Colonic mucosa (tissue), 4 donors: ENCODE measurements around the gene IL1RN. TPM values are rescaled to one million over a fixed set of nuclear protein-coding genes. Genes with fewer than 3 reads are reported as not detected.

Experiments used
- DNase-seq: peaks from one replicate; pipeline ENCODE4 v3.0.0-alpha.2; 2020
- H3K27ac ChIP-seq: fragments of 200-600 bp; one replicate; pipeline ENCODE4 v1.8.0; 2021
- H3K27me3 ChIP-seq: fragments of 200-600 bp; one replicate; pipeline ENCODE4 v1.8.0; 2021
- H3K36me3 ChIP-seq: fragments of 200-600 bp; one replicate; pipeline ENCODE4 v1.8.0; 2021
- H3K4me1 ChIP-seq: fragments of 200-600 bp; one replicate; pipeline ENCODE4 v1.8.0; 2021; ENCODE audit warnings: mild to moderate bottlenecking
- H3K4me3 ChIP-seq: fragments of 200-600 bp; one replicate; pipeline ENCODE4 v1.8.0; 2021
- H3K9ac ChIP-seq, 2 donors: one replicate each; pipeline ENCODE4 v1.7.0; 2013; ENCODE audit warnings: control low read depth in 2 of 2, low read depth in 2 of 2, low read length in 2 of 2
- H3K9me3 ChIP-seq: fragments of 200-600 bp; one replicate; pipeline ENCODE4 v1.8.0; 2021
- intact Hi-C: fragments of 100-400 bp; cut with DNase I; formaldehyde crosslinking; loops from one replicate; pipeline ENCODE4 v1.14.1; 2022
- total RNA-seq, 2 donors: library from RNA; stranded (reverse); fragmentation: NEBNext Ultra II Directional in 1 of 2; extraction: Animal tissue kit (Norgen Biotek cat#: 25700) in 1 of 2; gene quantifications; one replicate each; pipeline ENCODE4 v1.2.1, GENCODE V29; 2021
- TF ChIP-seq, protein P1 (sequence below): fragments of 200-600 bp; IDR thresholded peaks from one replicate; pipeline ENCODE4 v1.8.0; 2022; ENCODE audit warnings: antibody characterized with exemption, mild to moderate bottlenecking
- donor health status: healthy.
- donor health status: DM: no; HTN: no; CAD: no.
- donor health status: DM: no; HTN: no; CAD: no.

The IL1RN gene
- total RNA-seq, 2 donors from 2014 or later = 1.5 to 6.0 TPM

DNA sequence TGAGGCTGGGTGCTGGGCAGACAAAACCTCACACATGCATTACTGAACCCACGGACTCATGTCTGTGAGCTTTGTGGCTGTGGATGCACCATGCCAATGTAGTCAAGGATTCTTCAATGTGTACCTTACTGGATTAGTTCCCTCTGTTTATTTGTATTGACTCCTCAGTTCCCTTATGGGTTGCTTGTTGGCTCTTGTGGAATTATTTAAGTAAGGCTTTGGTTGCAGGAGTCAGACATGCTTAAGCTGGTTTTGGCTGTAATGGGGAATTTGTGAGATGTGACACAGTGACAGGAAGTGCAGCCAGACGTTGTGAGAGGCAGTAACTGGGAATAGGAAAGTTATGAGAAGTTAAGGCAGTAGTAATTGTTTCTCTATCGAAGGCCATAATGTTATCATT is 13.6 kb upstream of the IL1RN start:
- no peak overlapping the region for H3K4me3 ChIP-seq
- no peaks in the 10 kb centered on the region for H3K4me1 ChIP-seq
- no peaks in the 10 kb centered on the region for H3K9me3 ChIP-seq
- DNase-seq = no peak
- no peak overlapping the region for H3K27ac ChIP-seq
- TF ChIP-seq, protein P1, sequence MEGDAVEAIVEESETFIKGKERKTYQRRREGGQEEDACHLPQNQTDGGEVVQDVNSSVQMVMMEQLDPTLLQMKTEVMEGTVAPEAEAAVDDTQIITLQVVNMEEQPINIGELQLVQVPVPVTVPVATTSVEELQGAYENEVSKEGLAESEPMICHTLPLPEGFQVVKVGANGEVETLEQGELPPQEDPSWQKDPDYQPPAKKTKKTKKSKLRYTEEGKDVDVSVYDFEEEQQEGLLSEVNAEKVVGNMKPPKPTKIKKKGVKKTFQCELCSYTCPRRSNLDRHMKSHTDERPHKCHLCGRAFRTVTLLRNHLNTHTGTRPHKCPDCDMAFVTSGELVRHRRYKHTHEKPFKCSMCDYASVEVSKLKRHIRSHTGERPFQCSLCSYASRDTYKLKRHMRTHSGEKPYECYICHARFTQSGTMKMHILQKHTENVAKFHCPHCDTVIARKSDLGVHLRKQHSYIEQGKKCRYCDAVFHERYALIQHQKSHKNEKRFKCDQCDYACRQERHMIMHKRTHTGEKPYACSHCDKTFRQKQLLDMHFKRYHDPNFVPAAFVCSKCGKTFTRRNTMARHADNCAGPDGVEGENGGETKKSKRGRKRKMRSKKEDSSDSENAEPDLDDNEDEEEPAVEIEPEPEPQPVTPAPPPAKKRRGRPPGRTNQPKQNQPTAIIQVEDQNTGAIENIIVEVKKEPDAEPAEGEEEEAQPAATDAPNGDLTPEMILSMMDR = no peak
- intact Hi-C loops = no loop called here
- H3K9ac ChIP-seq = no peak overlapping the region
- no peaks in the 10 kb centered on the region for H3K27me3 ChIP-seq
- H3K36me3 ChIP-seq = no peaks in the 10 kb centered on the region

DNA sequence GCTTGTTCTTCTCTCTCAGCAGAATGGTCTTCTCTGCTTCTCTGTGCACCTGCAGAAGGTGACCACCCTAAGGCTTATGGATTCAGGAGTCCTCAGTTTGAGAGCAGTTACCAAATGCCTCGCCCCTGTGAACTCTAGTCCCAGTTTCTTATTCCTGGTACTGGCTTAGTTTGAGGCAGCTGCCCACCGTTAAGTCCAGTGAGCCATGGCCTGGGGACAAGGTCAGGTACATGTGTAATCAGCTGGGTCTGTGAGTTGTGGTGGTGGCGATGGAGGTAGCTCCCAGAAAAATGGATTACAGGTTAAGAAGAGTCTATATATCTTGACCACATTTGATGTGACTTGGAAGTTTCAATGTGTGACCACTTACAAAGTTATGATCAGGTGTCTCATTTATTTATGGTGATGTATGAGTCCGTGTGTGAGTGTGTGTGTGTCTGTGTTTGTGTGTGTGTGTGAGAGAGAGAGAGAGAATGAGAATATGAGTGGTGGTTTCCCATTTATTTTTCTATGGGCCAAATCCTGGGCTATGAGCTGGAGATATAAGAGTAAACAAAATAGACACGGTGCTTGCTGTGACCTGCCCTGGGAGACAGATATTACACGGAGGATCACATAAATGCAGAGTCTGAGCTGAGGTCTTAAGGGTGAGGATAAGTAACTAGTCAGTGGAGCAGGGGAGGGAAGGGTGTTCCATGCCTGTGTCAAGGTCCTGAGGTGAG is 13.0 kb upstream of the IL1RN start:
- no peak for DNase-seq
- H3K4me1 ChIP-seq = no peaks in the 10 kb centered on the region

DNA sequence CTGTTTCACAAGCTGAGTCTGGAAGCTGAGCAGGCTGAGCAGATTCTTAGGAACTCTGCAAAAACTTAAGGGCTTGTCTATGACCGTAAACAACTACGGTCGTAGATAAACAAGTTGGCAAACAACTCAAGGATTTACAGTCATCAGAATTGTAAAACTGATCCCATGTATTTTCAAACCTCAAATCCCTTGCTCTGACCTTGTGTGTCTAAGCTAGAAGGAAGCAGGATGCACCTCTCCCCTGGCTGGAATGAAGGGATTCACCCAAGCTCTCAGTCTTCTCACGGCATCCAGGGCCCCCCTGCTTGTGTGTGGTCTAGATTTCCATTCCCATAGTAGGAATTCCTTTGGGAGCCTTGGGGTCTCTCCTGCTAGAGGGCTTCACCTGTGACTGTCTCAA is 12.4 kb upstream of the IL1RN start:
- Histone ChIP-seq H3K27ac (no peak overlapping the region), H3K4me1 (no peaks in the 10 kb centered on the region), H3K27me3 (no peaks in the 10 kb centered on the region), H3K9me3 (no peaks in the 10 kb centered on the region), H3K36me3 (no peaks in the 10 kb centered on the region), H3K4me3 (no peak overlapping the region), H3K9ac (no peak overlapping the region)
- TF ChIP-seq, protein P1 = no peak
- intact Hi-C loops = no loop called here
- no peak for DNase-seq

More for the DNA sequence above, 13.0 kb upstream of the IL1RN start:
- Histone ChIP-seq H3K36me3 (no peaks in the 10 kb centered on the region), H3K9ac (no peak overlapping the region), H3K27ac (no peak overlapping the region), H3K27me3 (no peaks in the 10 kb centered on the region), H3K4me3 (no peak overlapping the region), H3K9me3 (no peaks in the 10 kb centered on the region)
- TF ChIP-seq, protein P1 = no peak
- intact Hi-C loops = no loop called here

DNA sequence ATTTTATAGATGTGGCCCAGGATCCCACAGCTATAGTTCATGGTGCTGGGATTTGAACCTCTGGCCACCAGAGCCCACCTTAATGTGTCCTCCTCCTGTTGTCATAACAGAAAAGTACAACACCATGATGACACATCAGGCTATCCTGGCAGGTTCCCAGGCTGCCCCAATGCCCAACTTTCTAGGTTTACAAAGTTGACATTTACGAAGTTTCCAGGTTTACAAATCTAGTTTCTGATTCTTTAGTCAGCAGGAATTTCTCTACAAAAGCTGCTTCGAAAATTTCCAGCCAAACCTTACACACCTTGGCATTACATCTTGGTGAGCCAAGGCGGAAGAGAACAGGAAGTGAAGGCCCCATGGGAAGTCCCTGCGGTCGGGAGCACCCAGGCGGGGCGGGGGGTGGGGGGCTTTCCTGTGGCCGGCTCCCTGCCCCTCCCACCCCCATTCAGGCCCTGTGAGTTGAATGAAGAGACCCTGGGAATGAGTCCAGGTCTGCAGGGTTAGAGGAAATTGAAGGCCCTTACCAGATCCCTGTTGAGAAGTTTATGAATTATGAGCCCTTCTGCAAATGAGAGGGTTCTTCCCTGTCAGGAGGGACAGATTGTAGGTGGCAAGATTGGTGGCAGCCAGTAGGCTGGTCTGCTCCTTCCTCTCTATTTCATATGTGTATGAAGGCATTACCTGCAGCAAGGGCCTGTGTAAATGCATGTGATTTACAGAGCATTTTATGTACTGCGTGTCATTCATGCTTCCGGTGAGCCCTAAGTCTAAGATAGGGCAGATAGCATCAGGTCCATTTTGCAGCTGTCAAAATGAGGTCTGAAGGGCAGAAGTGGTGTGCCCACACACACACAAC is 11.1 kb upstream of the IL1RN start:
- Histone ChIP-seq H3K36me3 (no peaks in the 10 kb centered on the region), H3K4me3 (no peak overlapping the region), H3K9me3 (no peaks in the 10 kb centered on the region), H3K9ac (no peak overlapping the region), H3K27me3 (no peaks in the 10 kb centered on the region), H3K4me1 (no peaks in the 10 kb centered on the region), H3K27ac (no peak overlapping the region)
- TF ChIP-seq, protein P1 = no peak
- intact Hi-C loops = no loop called here
- DNase-seq = no peak

DNA sequence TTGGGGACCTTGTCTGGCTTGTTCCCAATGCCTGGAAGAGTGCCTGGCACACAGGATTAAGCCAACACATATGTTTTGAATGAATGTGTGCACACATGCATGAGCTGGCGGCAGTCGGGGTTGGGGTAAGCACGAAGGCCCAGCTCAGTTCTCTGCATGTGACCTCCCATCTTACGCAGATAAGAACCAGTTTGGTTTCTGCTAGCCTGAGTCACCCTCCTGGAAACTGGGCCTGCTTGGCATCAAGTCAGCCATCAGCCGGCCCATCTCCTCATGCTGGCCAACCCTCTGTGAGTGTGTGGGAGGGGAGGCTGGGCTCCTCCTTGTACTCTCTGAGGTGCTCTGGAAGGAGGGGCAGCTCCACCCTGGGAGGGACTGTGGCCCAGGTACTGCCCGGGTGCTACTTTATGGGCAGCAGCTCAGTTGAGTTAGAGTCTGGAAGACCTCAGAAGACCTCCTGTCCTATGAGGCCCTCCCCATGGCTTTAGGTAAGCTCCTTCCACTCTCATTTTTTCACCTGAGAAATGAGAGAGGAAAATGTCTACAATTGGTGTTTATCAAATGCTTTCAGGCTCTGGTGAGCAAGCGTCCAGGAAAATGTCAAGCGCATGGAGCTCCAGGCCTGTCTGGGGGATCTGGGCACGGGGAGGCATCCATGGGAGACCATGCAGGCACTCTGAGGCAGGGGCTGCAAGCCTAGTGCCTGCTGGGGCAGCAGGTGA is 9.7 kb upstream of the IL1RN start:
- Histone ChIP-seq H3K9ac (no peak overlapping the region), H3K4me1 (no peaks in the 10 kb centered on the region), H3K27me3 (no peaks in the 10 kb centered on the region), H3K9me3 (no peaks in the 10 kb centered on the region), H3K36me3 (no peaks in the 10 kb centered on the region), H3K27ac (peak overlapping the region; percentile 11), H3K4me3 (no peak overlapping the region)
- TF ChIP-seq, protein P1 = no peak
- peak; percentile 68 for DNase-seq
- intact Hi-C loops = no loop called here
